K562 (cell line): Measurements from ENCODE around the gene SLC27A2. TPM values are rescaled to one million over a fixed set of nuclear protein-coding genes. Genes with fewer than 3 reads are reported as not detected.

Source experiments
- ATAC-seq: fragments of 200-7000 bp; cut with Tn5 transposase; 3 replicates; pipeline ENCODE4 v1.9.1; 2020; ENCODE audit warnings: moderate library complexity
- BruUV-seq: library from RNA; stranded (reverse); fragments of 400-500 nt; replicated peaks from 2 replicates; lab custom pipeline; 2021; lab: Mats Ljungman, UMichigan
- CTCF ChIA-PET: fragments of 300-600 bp; formaldehyde crosslinking; extraction: SDS; loops from one replicate; lab custom pipeline; 2021; ENCODE audit warnings: low intra/inter-chr PET ratio; lab: Yijun Ruan, JAX
- POLR2A ChIA-PET: fragments of 300-600, 350-650 bp; sonication (Branson Sonifier 250); formaldehyde crosslinking; extraction: SDS; loops from one replicate; lab custom pipeline; 2021; ENCODE audit warnings: antibody characterized with exemption, inconsistent platforms; lab: Yijun Ruan, JAX
- DNase-seq, 4 experiments: peaks; one replicate each; pipeline versions ENCODE4 v3.0.0 to v3.0.0-alpha.2; 2011 to 2018; ENCODE audit warnings: low spot score in 3 of 4, mixed read lengths in 3 of 4; ENCODE audit errors: extremely low read depth in 1 of 4
- FAIRE-seq: peaks from 2 replicates; lab custom pipeline; 2011; peaks lifted over from hg19 to GRCh38; lab: Jason Lieb, UNC
- H2AFZ ChIP-seq: 2 replicates; pipeline ENCODE4 v1.6.0; 2011; ENCODE audit warnings: low read depth, low read length, control low read depth, inconsistent platforms
- H3K27ac ChIP-seq: fragments of 200-600 bp; 3 replicates; pipeline ENCODE4 v1.8.0; 2011; ENCODE audit warnings: low read depth, mild to moderate bottlenecking, control low read depth, inconsistent platforms, low read length, moderate library complexity, mixed read lengths; ENCODE audit errors: extremely low read depth
- H3K27me3 ChIP-seq, 2 experiments: fragments of 300-600 bp in 1 of 2; 2 replicates in 1 of 2; 3 replicates in 1 of 2; pipeline versions ENCODE4 v1.6.0 to v1.8.0; 2011; ENCODE audit warnings: inconsistent platforms in 2 of 2, low read length in 2 of 2, mild to moderate bottlenecking in 1 of 2, mixed read lengths in 1 of 2, moderate library complexity in 1 of 2; ENCODE audit not compliant: control insufficient read depth in 2 of 2, insufficient read depth in 2 of 2
- H3K36me3 ChIP-seq: fragments of 300-600 bp; 3 replicates; pipeline ENCODE4 v1.8.0; 2011; ENCODE audit warnings: mild to moderate bottlenecking, low read length, inconsistent platforms; ENCODE audit not compliant: control insufficient read depth, insufficient read depth
- H3K4me1 ChIP-seq, 2 experiments: fragments of 200-600 bp in 1 of 2; replicated peaks in 1 of 2; 2 replicates in 1 of 2; 3 replicates in 1 of 2; pipeline versions ENCODE4 v1.5.1 to v1.8.0; 2011; ENCODE audit warnings: inconsistent platforms in 2 of 2, low read length in 2 of 2, mild to moderate bottlenecking in 1 of 2, mixed read lengths in 1 of 2, moderate library complexity in 1 of 2; ENCODE audit not compliant: control insufficient read depth in 2 of 2, insufficient read depth in 2 of 2
- H3K4me2 ChIP-seq: 2 replicates; pipeline ENCODE4 v1.6.1; 2011; ENCODE audit warnings: low read length, control low read depth, inconsistent platforms, mixed read lengths; ENCODE audit not compliant: insufficient read depth
- H3K4me3 ChIP-seq: fragments of 200-600 bp; sonication (generic), shearing (Covaris generic); 2 replicates; pipeline ENCODE4 v1.5.1; 2016; ENCODE audit warnings: control low read depth, inconsistent platforms
- H3K79me2 ChIP-seq: fragments of 200-600 bp; 3 replicates; pipeline ENCODE4 v1.8.0; 2011; ENCODE audit warnings: low read length, inconsistent platforms; ENCODE audit not compliant: control insufficient read depth, insufficient read depth
- H3K9ac ChIP-seq, 2 experiments: 2 replicates each; pipeline versions ENCODE4 v1.6.0 to v1.6.1; 2011; ENCODE audit warnings: low read depth in 2 of 2, low read length in 2 of 2, control low read depth in 1 of 2, inconsistent platforms in 1 of 2, mild to moderate bottlenecking in 1 of 2, mixed read lengths in 1 of 2; ENCODE audit not compliant: insufficient read depth in 1 of 2
- H3K9me1 ChIP-seq: one replicate; pipeline ENCODE4 v1.6.0; 2011; ENCODE audit warnings: inconsistent platforms, mild to moderate bottlenecking, low read length, moderate library complexity; ENCODE audit not compliant: control insufficient read depth, insufficient read depth
- H3K9me3 ChIP-seq: replicated peaks from 2 replicates; pipeline ENCODE4 v1.5.1; 2011; ENCODE audit warnings: low read depth, low read length, inconsistent platforms; ENCODE audit not compliant: control insufficient read depth, insufficient read depth
- H4K20me1 ChIP-seq: replicated peaks from 2 replicates; pipeline ENCODE4 v1.6.1; 2011; ENCODE audit warnings: low read length, inconsistent platforms, mixed read lengths; ENCODE audit not compliant: control insufficient read depth, insufficient read depth
- C11orf30 ChIP-seq: fragments of 450-650 bp; IDR thresholded peaks from 2 replicates; pipeline ENCODE4 v1.6.1; 2016; ENCODE audit warnings: low read depth, mild to moderate bottlenecking
- GTF2E2 ChIP-seq: fragments of 200-800 bp; sonication (Bioruptor generic); IDR thresholded peaks from 2 replicates; pipeline ENCODE4 v1.6.1; 2016; ENCODE audit warnings: missing genetic modification characterization, missing compliant biosample characterization
- JUND ChIP-seq, 2 experiments: IDR thresholded peaks; 2 replicates in 1 of 2; 3 replicates in 1 of 2; pipeline ENCODE4 v1.6.1; 2011; ENCODE audit warnings: borderline replicate concordance in 2 of 2, low read depth in 2 of 2, low read length in 2 of 2, improper control_type of control experiment in 1 of 2, missing biosample characterization in 1 of 2, missing genetic modification characterization in 1 of 2, missing genetic modification reagents in 1 of 2
- KDM1A ChIP-seq, 2 experiments: fragments of 450-650 bp; IDR thresholded peaks; 2 replicates each; pipeline ENCODE4 v1.6.1; 2016; ENCODE audit warnings: mild to moderate bottlenecking in 2 of 2
- KLF6 ChIP-seq: fragments of 250-450 bp; sonication (Bioruptor Pico); IDR thresholded peaks from 2 replicates; pipeline ENCODE4 v1.4.0; 2020; ENCODE audit warnings: mild to moderate bottlenecking, moderate library complexity, borderline replicate concordance
- NFYB ChIP-seq: IDR thresholded peaks from 2 replicates; pipeline ENCODE4 v1.6.1; 2011; ENCODE audit warnings: mild to moderate bottlenecking, moderate library complexity; ENCODE audit not compliant: insufficient read length; ENCODE audit errors: extremely low read depth
- PHB2 ChIP-seq: fragments of 450-650 bp; IDR thresholded peaks from 2 replicates; pipeline ENCODE4 v1.6.1; 2017; ENCODE audit warnings: low read depth
- RB1 ChIP-seq: fragments of 450-650 bp; IDR thresholded peaks from 2 replicates; pipeline ENCODE4 v1.6.1; 2017; ENCODE audit warnings: low read depth, mild to moderate bottlenecking
- TAL1 ChIP-seq: fragments of 450-650 bp; IDR thresholded peaks from 2 replicates; pipeline ENCODE4 v1.6.1; 2016; ENCODE audit warnings: mild to moderate bottlenecking
- WGBS: fragments of 100-300 bp; shearing (Covaris generic); methylation state at CpG from one replicate; pipeline ENCODE4 v1.1.6; 2016; ENCODE audit warnings: low coverage, mixed read lengths; ENCODE audit not compliant: insufficient coverage; ENCODE audit errors: missing lambda C conversion rate; 5-methylcytosine and 5-hydroxymethylcytosine counted together
- in situ Hi-C: fragments of 300-500 bp; cut with MboI; formaldehyde crosslinking; loops from 4 replicates; pipeline ENCODE4 v1.15.0; 2018; ENCODE audit warnings: inconsistent platforms, mixed read lengths
- intact Hi-C: fragments of 100-400 bp; cut with micrococcal nuclease; formaldehyde crosslinking; loops from 2 replicates; pipeline ENCODE4 v1.14.2; 2022
- polyA plus RNA-seq, 8 experiments: library from polyadenylated mRNA; depleted of rRNA in 4 of 8; stranded (reverse) in 5 of 8; unstranded in 3 of 8; fragments of >200 nt; fragmentation: Nextera tagmentation in 2 of 8; fragmentation: Illumina TruSeq in 1 of 8; extraction: Ambion mirVana in 2 of 8; extraction: Trizol in 1 of 8; gene quantifications; 2 replicates each; pipeline versions ENCODE4 v1.2.1 to v1.2.3, GENCODE V29; 2011 to 2014; ENCODE audit warnings: inconsistent platforms in 1 of 8, missing spikeins in 1 of 8
- total RNA-seq, 7 experiments: library from RNA; depleted of rRNA in 6 of 7; stranded (reverse); fragments of >200 nt in 6 of 7; fragmentation: Illumina TruSeq in 2 of 7; extraction: Trizol in 2 of 7; gene quantifications; 2 replicates each; pipeline versions ENCODE4 v1.2.1 to v1.2.3, GENCODE V29; 2011 to 2021; ENCODE audit warnings: low replicate concordance in 1 of 7
- TF ChIP-seq, protein P1 (sequence below): IDR thresholded peaks from 2 replicates; pipeline ENCODE4 v1.6.1; 2016; ENCODE audit warnings: missing genetic modification characterization, missing compliant biosample characterization
- TF ChIP-seq, protein P2 (sequence below): fragments of 450-650 bp; IDR thresholded peaks from 2 replicates; pipeline ENCODE4 v1.6.1; 2017; ENCODE audit warnings: antibody characterized with exemption, mild to moderate bottlenecking

Gene SLC27A2
- total and polyA plus RNA-seq, 9 of the 15 experiments (the other 6 are each of a cell fraction or from before 2014, with no cell fraction given), result 4.9 to 38.0 (median 22.7) TPM

DNA sequence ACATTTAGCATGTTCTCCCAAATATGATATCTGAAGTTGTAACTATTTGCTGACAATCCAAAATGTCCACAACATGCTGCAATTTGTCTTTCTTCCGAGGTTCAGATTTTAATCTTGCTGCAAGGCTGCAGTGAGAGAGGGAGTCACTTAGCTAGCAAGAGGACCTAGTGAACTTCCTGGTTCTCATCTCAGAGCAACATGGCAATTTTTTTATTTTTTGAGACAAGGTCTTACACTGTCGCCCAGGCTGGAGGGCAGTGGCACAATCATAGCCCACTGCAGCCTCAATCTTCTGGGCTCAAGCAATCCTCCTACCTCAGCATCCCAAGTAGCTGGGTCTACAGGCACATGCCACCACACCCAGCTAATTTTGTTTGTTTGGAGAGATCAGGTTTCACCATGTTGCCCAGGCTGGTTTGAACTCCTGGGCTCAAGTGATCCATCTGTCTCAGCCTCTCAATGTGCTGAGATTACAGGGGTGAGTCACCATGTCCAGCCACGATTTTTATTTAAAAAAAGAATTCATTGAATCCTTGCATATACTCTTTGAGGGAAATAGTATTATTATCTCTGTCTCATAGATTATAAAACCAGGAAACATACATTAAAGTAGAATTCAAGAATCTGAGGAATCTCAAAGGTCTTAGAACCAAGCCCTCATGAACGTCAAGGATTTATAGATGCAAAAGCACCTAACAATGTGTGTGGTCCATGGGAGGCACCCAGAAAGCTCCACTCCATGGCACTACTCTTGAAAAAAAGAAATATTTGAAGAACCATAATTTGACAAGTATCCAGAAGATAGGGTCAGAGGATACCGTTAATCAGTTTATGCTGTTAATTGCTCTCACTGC is 74.4 kb downstream of the SLC27A2 start (continued):
- TF ChIP-seq NFYB (no peak), C11orf30 (peak; percentile 93), KDM1A (IDR thresholded peaks at IDR 0.05) (peak; percentile 88 to 90), JUND (IDR thresholded peaks at IDR 0.05; ENCODE audit: borderline replicate concordance, low read depth, low read length) (peak; percentile 65; the same call in 1 of the 2 replicates), JUND (tag; IDR thresholded peaks at IDR 0.05; ENCODE audit: borderline replicate concordance, low read depth, low read length) (peak; percentile 56; the same call in 1 of the 3 replicates), KLF6 (CRISPR knock-in tag) (0 out of 2 replicates have a peak, but pooled peaks have one; percentile 3), RB1 (no peak), GTF2E2 (tag) (0 out of 2 replicates have a peak, but pooled peaks have one; percentile 54)
- TF ChIP-seq, protein P1, sequence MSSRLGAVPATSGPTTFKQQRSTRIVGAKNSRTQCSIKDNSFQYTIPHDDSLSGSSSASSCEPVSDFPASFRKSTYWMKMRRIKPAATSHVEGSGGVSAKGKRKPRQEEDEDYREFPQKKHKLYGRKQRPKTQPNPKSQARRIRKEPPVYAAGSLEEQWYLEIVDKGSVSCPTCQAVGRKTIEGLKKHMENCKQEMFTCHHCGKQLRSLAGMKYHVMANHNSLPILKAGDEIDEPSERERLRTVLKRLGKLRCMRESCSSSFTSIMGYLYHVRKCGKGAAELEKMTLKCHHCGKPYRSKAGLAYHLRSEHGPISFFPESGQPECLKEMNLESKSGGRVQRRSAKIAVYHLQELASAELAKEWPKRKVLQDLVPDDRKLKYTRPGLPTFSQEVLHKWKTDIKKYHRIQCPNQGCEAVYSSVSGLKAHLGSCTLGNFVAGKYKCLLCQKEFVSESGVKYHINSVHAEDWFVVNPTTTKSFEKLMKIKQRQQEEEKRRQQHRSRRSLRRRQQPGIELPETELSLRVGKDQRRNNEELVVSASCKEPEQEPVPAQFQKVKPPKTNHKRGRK (tag), result no peak

DNA sequence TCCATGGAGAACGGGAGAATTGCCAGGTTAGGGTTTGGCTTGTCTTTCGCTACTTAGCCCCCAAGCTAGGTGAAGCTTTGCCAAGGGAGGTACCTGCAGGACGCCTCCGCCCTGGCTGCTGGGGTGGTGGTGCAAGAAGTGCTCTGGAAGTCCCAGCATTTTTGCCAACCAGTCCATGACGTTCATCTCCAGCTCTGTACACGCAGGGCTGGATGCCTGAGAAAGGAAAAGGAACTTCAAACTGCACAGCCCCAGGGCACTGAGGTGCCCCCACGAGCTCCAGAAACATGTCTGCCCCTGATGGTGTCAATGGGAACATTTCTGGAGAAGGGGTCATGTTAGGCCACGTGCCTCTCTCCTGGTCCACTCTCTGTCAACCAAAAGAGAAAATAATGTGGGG is 75.3 kb downstream of the SLC27A2 start:
- CTCF ChIA-PET, result no interaction called here

More for the DNA sequence above, 75.3 kb downstream of the SLC27A2 start:
- TF ChIP-seq PHB2, result no peak
- TF ChIP-seq, protein P2, sequence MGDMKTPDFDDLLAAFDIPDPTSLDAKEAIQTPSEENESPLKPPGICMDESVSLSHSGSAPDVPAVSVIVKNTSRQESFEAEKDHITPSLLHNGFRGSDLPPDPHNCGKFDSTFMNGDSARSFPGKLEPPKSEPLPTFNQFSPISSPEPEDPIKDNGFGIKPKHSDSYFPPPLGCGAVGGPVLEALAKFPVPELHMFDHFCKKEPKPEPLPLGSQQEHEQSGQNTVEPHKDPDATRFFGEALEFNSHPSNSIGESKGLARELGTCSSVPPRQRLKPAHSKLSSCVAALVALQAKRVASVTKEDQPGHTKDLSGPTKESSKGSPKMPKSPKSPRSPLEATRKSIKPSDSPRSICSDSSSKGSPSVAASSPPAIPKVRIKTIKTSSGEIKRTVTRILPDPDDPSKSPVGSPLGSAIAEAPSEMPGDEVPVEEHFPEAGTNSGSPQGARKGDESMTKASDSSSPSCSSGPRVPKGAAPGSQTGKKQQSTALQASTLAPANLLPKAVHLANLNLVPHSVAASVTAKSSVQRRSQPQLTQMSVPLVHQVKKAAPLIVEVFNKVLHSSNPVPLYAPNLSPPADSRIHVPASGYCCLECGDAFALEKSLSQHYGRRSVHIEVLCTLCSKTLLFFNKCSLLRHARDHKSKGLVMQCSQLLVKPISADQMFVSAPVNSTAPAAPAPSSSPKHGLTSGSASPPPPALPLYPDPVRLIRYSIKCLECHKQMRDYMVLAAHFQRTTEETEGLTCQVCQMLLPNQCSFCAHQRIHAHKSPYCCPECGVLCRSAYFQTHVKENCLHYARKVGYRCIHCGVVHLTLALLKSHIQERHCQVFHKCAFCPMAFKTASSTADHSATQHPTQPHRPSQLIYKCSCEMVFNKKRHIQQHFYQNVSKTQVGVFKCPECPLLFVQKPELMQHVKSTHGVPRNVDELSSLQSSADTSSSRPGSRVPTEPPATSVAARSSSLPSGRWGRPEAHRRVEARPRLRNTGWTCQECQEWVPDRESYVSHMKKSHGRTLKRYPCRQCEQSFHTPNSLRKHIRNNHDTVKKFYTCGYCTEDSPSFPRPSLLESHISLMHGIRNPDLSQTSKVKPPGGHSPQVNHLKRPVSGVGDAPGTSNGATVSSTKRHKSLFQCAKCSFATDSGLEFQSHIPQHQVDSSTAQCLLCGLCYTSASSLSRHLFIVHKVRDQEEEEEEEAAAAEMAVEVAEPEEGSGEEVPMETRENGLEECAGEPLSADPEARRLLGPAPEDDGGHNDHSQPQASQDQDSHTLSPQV, result peak; percentile 22; the same call in 1 of the 2 replicates
- TF ChIP-seq TAL1, result no peak
- H3K27me3 ChIP-seq, result no peaks in the 10 kb centered on the region
- peaks cover 39 to 55% of the 10 kb centered on the region in 2 experiments for H3K4me1 ChIP-seq
- intact Hi-C loops (no loop called here), in situ Hi-C loops (no loop called here)
- no peaks in the 10 kb centered on the region for H3K36me3 ChIP-seq
- DNase-seq (no peak), FAIRE-seq (no peak), ATAC-seq (no peak)
- H2AFZ ChIP-seq, result no peak overlapping the region
- H3K79me2 ChIP-seq, result no peaks in the 10 kb centered on the region
- POLR2A ChIA-PET, result no interaction called here
- no peaks in the 10 kb centered on the region for H4K20me1 ChIP-seq
- whole genome bisulfite sequencing, result 71% methylated on average over 8 of the region's 8 CpGs
- 0 out of 4 replicates have a peak overlapping the region, but pooled peaks of 1 of the 2 experiments have one; percentile 4 for H3K9ac ChIP-seq
- H3K4me3 ChIP-seq, result no peak overlapping the region
- H3K27ac ChIP-seq, result no peak overlapping the region
- no peaks in the 10 kb centered on the region for H3K9me1 ChIP-seq
- H3K4me2 ChIP-seq, result no peak overlapping the region
- H3K9me3 ChIP-seq, result no peaks in the 10 kb centered on the region
- BruUV-seq, result no TSS peak
